ENCODE results near the gene OR5H14.

The OR5H14 gene

GRCh38 chr3:98151241-98151640, 4.0 kb downstream of the OR5H14 start:
- Histone ChIP-seq H3K4me1 (ENCODE audit: low read depth, poor library complexity, severe bottlenecking) (no peaks in the 10 kb centered on the region), H4K20me1 (ENCODE audit: insufficient read depth) (no peaks in the 10 kb centered on the region), H3K36me3 (ENCODE audit: insufficient read depth) (no peaks in the 10 kb centered on the region), H3K4me3 (IDR thresholded peaks at IDR 0.05; ENCODE audit: insufficient read depth, low read depth, low read length) (no peak overlapping the region), H3K4me2 (no peak overlapping the region), H3K27ac (no peak overlapping the region), H3K79me2 (ENCODE audit: insufficient read depth, low read depth) (no peaks in the 10 kb centered on the region), H3K9ac (no peak overlapping the region), H2AFZ (ENCODE audit: low read depth) (no peak overlapping the region), H3K27me3 (ENCODE audit: insufficient read depth, low read depth) (no peaks in the 10 kb centered on the region)
- no peak for TF ChIP-seq CTCF (conservative IDR thresholded peaks at IDR 0.05; ENCODE audit: low read depth, low read length)

- Histone ChIP-seq H2AFZ (ENCODE audit: low read depth) (no peak within 1 kb of the TSS), H3K27me3 (ENCODE audit: insufficient read depth, low read depth) (no peaks in the 10 kb centered on the region), H3K79me2 (ENCODE audit: insufficient read depth, low read depth) (no peaks in the 10 kb centered on the region), H3K9ac (no peak within 1 kb of the TSS), H3K4me3 (IDR thresholded peaks at IDR 0.05; ENCODE audit: insufficient read depth, low read depth, low read length) (no peak within 1 kb of the TSS), H3K4me2 (no peak within 1 kb of the TSS), H3K36me3 (ENCODE audit: insufficient read depth) (no peaks in the 10 kb centered on the region), H3K27ac (no peak within 1 kb of the TSS), H3K4me1 (ENCODE audit: low read depth, poor library complexity, severe bottlenecking) (no peaks in the 10 kb centered on the region), H4K20me1 (ENCODE audit: insufficient read depth) (no peaks in the 10 kb centered on the region)
- TF ChIP-seq CTCF (conservative IDR thresholded peaks at IDR 0.05; ENCODE audit: low read depth, low read length) = no peak
Measured at GRCh38 chr3:98166396-98166795, 19.1 kb downstream of the OR5H14 start, which contains the start of gene OR5H15. Gene OR5H15, plus strand, starts transcription at chr3:98166696. Its CDS starts 2,004 bp downstream, at chr3:98168700.

GRCh38 chr3:98171071-98171470, 23.8 kb downstream of the OR5H14 start:
- H2AFZ ChIP-seq (ENCODE audit: low read depth) = no peak overlapping the region
- no peak for TF ChIP-seq CTCF (conservative IDR thresholded peaks at IDR 0.05; ENCODE audit: low read depth, low read length)
- H3K9ac ChIP-seq = no peak overlapping the region
- no peak overlapping the region for H3K4me2 ChIP-seq
- H3K4me3 ChIP-seq (IDR thresholded peaks at IDR 0.05; ENCODE audit: insufficient read depth, low read depth, low read length) = no peak overlapping the region
- H3K27me3 ChIP-seq (ENCODE audit: insufficient read depth, low read depth) = no peaks in the 10 kb centered on the region
- H3K36me3 ChIP-seq (ENCODE audit: insufficient read depth) = no peaks in the 10 kb centered on the region
- no peaks in the 10 kb centered on the region for H4K20me1 ChIP-seq (ENCODE audit: insufficient read depth)
- no peaks in the 10 kb centered on the region for H3K4me1 ChIP-seq (ENCODE audit: low read depth, poor library complexity, severe bottlenecking)
- H3K27ac ChIP-seq = no peak overlapping the region
- H3K79me2 ChIP-seq (ENCODE audit: insufficient read depth, low read depth) = no peaks in the 10 kb centered on the region

GRCh38 chr3:98172621-98173020, 25.3 kb downstream of the OR5H14 start:
- Histone ChIP-seq H2AFZ (ENCODE audit: low read depth) (no peak overlapping the region), H3K27me3 (ENCODE audit: insufficient read depth, low read depth) (no peaks in the 10 kb centered on the region), H3K4me1 (ENCODE audit: low read depth, poor library complexity, severe bottlenecking) (no peaks in the 10 kb centered on the region), H3K27ac (no peak overlapping the region), H3K36me3 (ENCODE audit: insufficient read depth) (no peaks in the 10 kb centered on the region), H4K20me1 (ENCODE audit: insufficient read depth) (no peaks in the 10 kb centered on the region), H3K4me2 (no peak overlapping the region), H3K4me3 (IDR thresholded peaks at IDR 0.05; ENCODE audit: insufficient read depth, low read depth, low read length) (no peak overlapping the region), H3K9ac (no peak overlapping the region), H3K79me2 (ENCODE audit: insufficient read depth, low read depth) (no peaks in the 10 kb centered on the region)
- TF ChIP-seq CTCF (conservative IDR thresholded peaks at IDR 0.05; ENCODE audit: low read depth, low read length) = no peak
